Kidney (tissue), 14 donors: ENCODE results near the gene BAZ2B. TPM values are rescaled to one million over a fixed set of nuclear protein-coding genes. Genes with fewer than 3 reads are reported as not detected.

Experiments used
- DNase-seq, 5 donors: peaks; one replicate each; pipeline ENCODE4 v3.0.0-alpha.2; 2013 to 2020
- FAIRE-seq: peaks from 2 replicates; lab custom pipeline; 2012; peaks lifted over from hg19 to GRCh38; lab: Jason Lieb, UNC
- H3K27ac ChIP-seq, 2 donors: one replicate each; pipeline ENCODE4 v1.7.0; 2013; ENCODE audit warnings: low read depth in 2 of 2, low read length in 2 of 2, inconsistent platforms in 1 of 2
- H3K27me3 ChIP-seq: one replicate; pipeline ENCODE4 v1.7.1; 2013; ENCODE audit warnings: low read length, inconsistent platforms; ENCODE audit not compliant: control insufficient read depth, insufficient read depth
- H3K36me3 ChIP-seq, 3 donors: one replicate each; pipeline versions ENCODE4 v1.7.0 to v1.7.1; 2013; ENCODE audit warnings: low read length in 3 of 3, control low read depth in 1 of 3, inconsistent platforms in 1 of 3; ENCODE audit not compliant: insufficient read depth in 3 of 3, control insufficient read depth in 2 of 3
- H3K4me1 ChIP-seq, 3 donors: one replicate each; pipeline versions ENCODE4 v1.7.0 to v1.7.1; 2013; ENCODE audit warnings: low read length in 3 of 3, inconsistent platforms in 1 of 3, low read depth in 1 of 3; ENCODE audit not compliant: control insufficient read depth in 2 of 3, insufficient read depth in 2 of 3
- H3K4me3 ChIP-seq, 3 donors: one replicate each; pipeline versions ENCODE4 v1.7.0 to v1.8.1; 2013; ENCODE audit warnings: low read length in 3 of 3, control low read depth in 1 of 3, inconsistent platforms in 1 of 3
- H3K9ac ChIP-seq, 3 donors: one replicate each; pipeline versions ENCODE4 v1.7.0 to v1.7.1; 2013; ENCODE audit warnings: low read length in 3 of 3, control low read depth in 1 of 3, inconsistent platforms in 1 of 3
- H3K9me3 ChIP-seq, 3 donors: one replicate each; pipeline versions ENCODE4 v1.7.0 to v1.7.1; 2013; ENCODE audit warnings: low read length in 3 of 3, control low read depth in 1 of 3, inconsistent platforms in 1 of 3; ENCODE audit not compliant: control insufficient read depth in 2 of 3, insufficient read depth in 1 of 3
- CTCF ChIP-seq: IDR thresholded peaks from 3 replicates; pipeline ENCODE4 v1.5.1; 2012; ENCODE audit warnings: mild to moderate bottlenecking, moderate library complexity, borderline replicate concordance; ENCODE audit not compliant: insufficient read depth; ENCODE audit errors: extremely low read depth
- intact Hi-C: fragments of 100-400 bp; cut with DNase I; formaldehyde crosslinking; loops from one replicate; pipeline ENCODE4 v1.11.1; 2022
- polyA plus RNA-seq: library from polyadenylated mRNA; stranded (reverse); fragments of 350-450 nt; fragmentation: Illumina TruSeq; extraction: RNeasy Lipid Tissue Mini Kit (QIAGEN cat#74804); gene quantifications from one replicate; pipeline ENCODE4 v1.2.3, GENCODE V29; 2014; ENCODE audit warnings: low read depth, low replicate concordance; ENCODE audit not compliant: insufficient read depth
- total RNA-seq: library from RNA; stranded (reverse); fragmentation: NEBNext Ultra II Directional; extraction: Animal tissue kit (Norgen Biotek cat#: 25700); gene quantifications from one replicate; pipeline ENCODE4 v1.2.1, GENCODE V29; 2021
- donor health status: control.
- donor health status: control.
- donor health status: control.
- donor health status: control.
- donor health status: control.
- donor health status: DM: yes; HTN: yes; CAD: no.
- donor health status: Normal renal cell carcinoma (clear cell type).

Gene BAZ2B
- total and polyA plus RNA-seq, 2 donors from 2014 or later, result 5.1 to 87.3 TPM

GRCh38 chr2:159609811-159610549 is 6.4 kb downstream of the BAZ2B start:
- Histone ChIP-seq H3K9ac (no peak overlapping the region), H3K27me3 (no peaks in the 10 kb centered on the region), H3K4me3 (peak overlapping the region in 1 of 3 donors; percentile 9), H3K36me3 (no peaks in the 10 kb centered on the region), H3K27ac (no peak overlapping the region), H3K9me3 (no peaks in the 10 kb centered on the region), H3K4me1 (peaks cover 0 to 17% (median 5%) of the 10 kb centered on the region in 3 donors)
- no peak for TF ChIP-seq CTCF
- FAIRE-seq (no peak), DNase-seq (no peak)
- intact Hi-C loops, result no loop called here

- H3K9ac ChIP-seq, result no peak overlapping the region
Measured at GRCh38 chr2:159608723-159609308, 7.5 kb downstream of the BAZ2B start.

GRCh38 chr2:159608108-159608507 is 8.2 kb downstream of the BAZ2B start:
- Histone ChIP-seq H3K36me3 (no peaks in the 10 kb centered on the region), H3K9ac (no peak overlapping the region), H3K27me3 (no peaks in the 10 kb centered on the region), H3K4me3 (no peak overlapping the region), H3K27ac (no peak overlapping the region), H3K9me3 (no peaks in the 10 kb centered on the region), H3K4me1 (peaks cover 0 to 17% (median 3%) of the 10 kb centered on the region in 3 donors)
- FAIRE-seq (no peak), DNase-seq (no peak)
- no peak for TF ChIP-seq CTCF
- intact Hi-C loops, result no loop called here

More at GRCh38 chr2:159608723-159609308, 7.5 kb downstream of the BAZ2B start:
- no peaks in the 10 kb centered on the region for H3K9me3 ChIP-seq
- intact Hi-C loops, result no loop called here
- no peaks in the 10 kb centered on the region for H3K36me3 ChIP-seq
- TF ChIP-seq CTCF, result no peak
- no peak for FAIRE-seq
- H3K4me3 ChIP-seq, result no peak overlapping the region
- H3K27ac ChIP-seq, result no peak overlapping the region
- no peak for DNase-seq
- peaks cover 0 to 17% (median 5%) of the 10 kb centered on the region in 3 donors for H3K4me1 ChIP-seq
- no peaks in the 10 kb centered on the region for H3K27me3 ChIP-seq
